ENCODE results near the gene NNMT.

NNMT gene

GRCh38 chr11:114285599-114285998 lies 10.6 kb upstream of the NNMT start:
- DNase-seq = no peak

GRCh38 chr11:114286229-114286628 lies 10.0 kb upstream of the NNMT start:
- no peak for DNase-seq

GRCh38 chr11:114287154-114287553 lies 9.0 kb upstream of the NNMT start:
- DNase-seq = no peak

- DNase-seq = no peak
Measured at GRCh38 chr11:114288136-114288535, 8.1 kb upstream of the NNMT start.

- no peak for DNase-seq
Measured at GRCh38 chr11:114289779-114290178, 6.4 kb upstream of the NNMT start.

- DNase-seq = no peak
Measured at GRCh38 chr11:114290503-114291235, 5.5 kb upstream of the NNMT start.

- no peak for DNase-seq
Measured at GRCh38 chr11:114291381-114291780, 4.8 kb upstream of the NNMT start.

- no peak for DNase-seq
Measured at GRCh38 chr11:114291842-114292680, 4.1 kb upstream of the NNMT start.

- DNase-seq = no peak
Measured at GRCh38 chr11:114293201-114293711, 2.9 kb upstream of the NNMT start.

- DNase-seq = no peak
Measured at GRCh38 chr11:114296605-114297372, 590 bp downstream of the NNMT start.

GRCh38 chr11:114297806-114298709 lies 1.9 kb downstream of the NNMT start:
- DNase-seq = no peak

- no peak for DNase-seq
Measured at GRCh38 chr11:114298710-114299109, 2.5 kb downstream of the NNMT start.

- no peak for DNase-seq
Measured at GRCh38 chr11:114301088-114301487, 4.9 kb downstream of the NNMT start.

- no peak for DNase-seq
Measured at GRCh38 chr11:114301927-114302326, 5.7 kb downstream of the NNMT start.

- no peak for DNase-seq
Measured at GRCh38 chr11:114302663-114303062, 6.5 kb downstream of the NNMT start.

GRCh38 chr11:114304065-114304464 lies 7.9 kb downstream of the NNMT start:
- DNase-seq = no peak

- DNase-seq = no peak
Measured at GRCh38 chr11:114304969-114305368, 8.8 kb downstream of the NNMT start.

- no peak for DNase-seq
Measured at GRCh38 chr11:114307524-114308203, 11.5 kb downstream of the NNMT start.

- no peak for DNase-seq
Measured at GRCh38 chr11:114308689-114309089, 12.5 kb downstream of the NNMT start.

GRCh38 chr11:114309517-114309916 lies 13.3 kb downstream of the NNMT start:
- DNase-seq = no peak

GRCh38 chr11:114310095-114310494 lies 13.9 kb downstream of the NNMT start:
- DNase-seq = no peak

GRCh38 chr11:114311946-114312345 lies 15.7 kb downstream of the NNMT start:
- no peak for DNase-seq
